ENCODE results near the gene ABHD2. TPM values are rescaled to one million over a fixed set of nuclear protein-coding genes. Genes with fewer than 3 reads are reported as not detected.
A peak's percentile ranks its signal among the peaks of the same experiment; 100 is the strongest.

ABHD2 gene
- polyA plus RNA-seq, 4 donors: 6.7 to 33.6 (median 18.8) TPM

- Histone ChIP-seq H3K36me3 (ENCODE audit: control insufficient read depth in 3 of 3, insufficient read depth in 2 of 3, low read depth in 1 of 3, low read length in 3 of 3) (peaks cover 0 to 28% (median 5%) of the 10 kb centered on the region in 3 donors), H3K4me1 (ENCODE audit: control insufficient read depth in 3 of 3, insufficient read depth in 2 of 3, low read depth in 1 of 3, low read length in 2 of 3) (peaks cover 10 to 25% (median 12%) of the 10 kb centered on the region in 3 donors), H3K27me3 (ENCODE audit: control insufficient read depth in 3 of 3, insufficient read depth in 3 of 3, low read length in 3 of 3) (no peaks in the 10 kb centered on the region), H3K9me3 (ENCODE audit: control insufficient read depth in 2 of 2, insufficient read depth in 1 of 2, low read depth in 1 of 2, low read length in 1 of 2) (no peaks in the 10 kb centered on the region), H3K27ac (ENCODE audit: low read depth in 1 of 3, low read length in 2 of 3) (no peak overlapping the region), H3K4me3 (ENCODE audit: low read depth in 1 of 3, low read length in 3 of 3) (no peak overlapping the region)
- WGBS, 3 donors: 56 to 79% (median 62%) methylated on average over 1 of the region's 1 CpG
- FAIRE-seq: no peak
- no peak for DNase-seq
These were observed 9.1 kb downstream of the ABHD2 start for GRCh38 chr15:89097313-89097712.

GRCh38 chr15:89098281-89098680 is 10.0 kb downstream of the ABHD2 start:
- Histone ChIP-seq H3K36me3 (ENCODE audit: control insufficient read depth in 3 of 3, insufficient read depth in 2 of 3, low read depth in 1 of 3, low read length in 3 of 3) (peaks cover 0 to 32% (median 5%) of the 10 kb centered on the region in 3 donors), H3K4me3 (ENCODE audit: low read depth in 1 of 3, low read length in 3 of 3) (no peak overlapping the region), H3K4me1 (ENCODE audit: control insufficient read depth in 3 of 3, insufficient read depth in 2 of 3, low read depth in 1 of 3, low read length in 2 of 3) (peaks cover 6 to 15% (median 13%) of the 10 kb centered on the region in 3 donors), H3K27ac (ENCODE audit: low read depth in 1 of 3, low read length in 2 of 3) (no peak overlapping the region), H3K9me3 (ENCODE audit: control insufficient read depth in 2 of 2, insufficient read depth in 1 of 2, low read depth in 1 of 2, low read length in 1 of 2) (no peaks in the 10 kb centered on the region), H3K27me3 (ENCODE audit: control insufficient read depth in 3 of 3, insufficient read depth in 3 of 3, low read length in 3 of 3) (no peaks in the 10 kb centered on the region)
- FAIRE-seq (no peak), DNase-seq (no peak)
- 61 to 71% (median 71%) methylated on average over 1 of the region's 1 CpG for WGBS, 3 donors

GRCh38 chr15:89099968-89100367 is 11.7 kb downstream of the ABHD2 start:
- H3K27ac ChIP-seq (ENCODE audit: low read depth in 1 of 3, low read length in 2 of 3): no peak overlapping the region
- peaks cover 0 to 9% (median 6%) of the 10 kb centered on the region in 3 donors for H3K4me1 ChIP-seq (ENCODE audit: control insufficient read depth in 3 of 3, insufficient read depth in 2 of 3, low read depth in 1 of 3, low read length in 2 of 3)
- WGBS, 3 donors: 94 to 96% (median 95%) methylated on average over 3 of the region's 3 CpGs
- DNase-seq: no peak
- peaks cover 0 to 35% (median 9%) of the 10 kb centered on the region in 3 donors for H3K36me3 ChIP-seq (ENCODE audit: control insufficient read depth in 3 of 3, insufficient read depth in 2 of 3, low read depth in 1 of 3, low read length in 3 of 3)
- no peak for FAIRE-seq
- H3K27me3 ChIP-seq (ENCODE audit: control insufficient read depth in 3 of 3, insufficient read depth in 3 of 3, low read length in 3 of 3): no peaks in the 10 kb centered on the region
- no peaks in the 10 kb centered on the region for H3K9me3 ChIP-seq (ENCODE audit: control insufficient read depth in 2 of 2, insufficient read depth in 1 of 2, low read depth in 1 of 2, low read length in 1 of 2)
- H3K4me3 ChIP-seq (ENCODE audit: low read depth in 1 of 3, low read length in 3 of 3): no peak overlapping the region

- FAIRE-seq: no peak
- 63 to 86% (median 75%) methylated on average over 8 of the region's 8 CpGs for WGBS, 3 donors
- peak overlapping the region in 2 of 3 donors; percentile 42 to 55 for H3K27ac ChIP-seq (ENCODE audit: low read depth in 1 of 3, low read length in 2 of 3)
These were observed 13.3 kb downstream of the ABHD2 start for GRCh38 chr15:89101302-89102193.

GRCh38 chr15:89103481-89104171 is 15.4 kb downstream of the ABHD2 start:
- Histone ChIP-seq H3K9me3 (ENCODE audit: control insufficient read depth in 2 of 2, insufficient read depth in 1 of 2, low read depth in 1 of 2, low read length in 1 of 2) (no peaks in the 10 kb centered on the region), H3K27me3 (ENCODE audit: control insufficient read depth in 3 of 3, insufficient read depth in 3 of 3, low read length in 3 of 3) (no peaks in the 10 kb centered on the region), H3K27ac (ENCODE audit: low read depth in 1 of 3, low read length in 2 of 3) (peak overlapping the region in 1 of 3 donors; percentile 39), H3K4me3 (ENCODE audit: low read depth in 1 of 3, low read length in 3 of 3) (no peak overlapping the region), H3K4me1 (ENCODE audit: control insufficient read depth in 3 of 3, insufficient read depth in 2 of 3, low read depth in 1 of 3, low read length in 2 of 3) (peaks cover 0 to 36% (median 13%) of the 10 kb centered on the region in 3 donors), H3K36me3 (ENCODE audit: control insufficient read depth in 3 of 3, insufficient read depth in 2 of 3, low read depth in 1 of 3, low read length in 3 of 3) (peaks cover 0 to 45% (median 7%) of the 10 kb centered on the region in 3 donors)
- FAIRE-seq (no peak), DNase-seq (no peak)
- WGBS, 3 donors: 81 to 90% (median 85%) methylated on average over 5 of the region's 5 CpGs

More at GRCh38 chr15:89101302-89102193, 13.3 kb downstream of the ABHD2 start:
- Histone ChIP-seq H3K9me3 (ENCODE audit: control insufficient read depth in 2 of 2, insufficient read depth in 1 of 2, low read depth in 1 of 2, low read length in 1 of 2) (no peaks in the 10 kb centered on the region), H3K36me3 (ENCODE audit: control insufficient read depth in 3 of 3, insufficient read depth in 2 of 3, low read depth in 1 of 3, low read length in 3 of 3) (peaks cover 0 to 45% (median 7%) of the 10 kb centered on the region in 3 donors), H3K27me3 (ENCODE audit: control insufficient read depth in 3 of 3, insufficient read depth in 3 of 3, low read length in 3 of 3) (no peaks in the 10 kb centered on the region), H3K4me3 (ENCODE audit: low read depth in 1 of 3, low read length in 3 of 3) (no peak overlapping the region), H3K4me1 (ENCODE audit: control insufficient read depth in 3 of 3, insufficient read depth in 2 of 3, low read depth in 1 of 3, low read length in 2 of 3) (peaks cover 0 to 19% (median 7%) of the 10 kb centered on the region in 3 donors)
- no peak for DNase-seq

GRCh38 chr15:89104172-89104564 is 15.9 kb downstream of the ABHD2 start:
- peaks cover 4 to 41% (median 13%) of the 10 kb centered on the region in 3 donors for H3K4me1 ChIP-seq (ENCODE audit: control insufficient read depth in 3 of 3, insufficient read depth in 2 of 3, low read depth in 1 of 3, low read length in 2 of 3)
- no peak overlapping the region for H3K4me3 ChIP-seq (ENCODE audit: low read depth in 1 of 3, low read length in 3 of 3)
- DNase-seq: no peak
- peaks cover 0 to 41% (median 7%) of the 10 kb centered on the region in 3 donors for H3K36me3 ChIP-seq (ENCODE audit: control insufficient read depth in 3 of 3, insufficient read depth in 2 of 3, low read depth in 1 of 3, low read length in 3 of 3)
- peak overlapping the region in 1 of 3 donors; percentile 39 for H3K27ac ChIP-seq (ENCODE audit: low read depth in 1 of 3, low read length in 2 of 3)
- WGBS, 3 donors: 93 to 98% (median 95%) methylated on average over 9 of the region's 9 CpGs
- no peaks in the 10 kb centered on the region for H3K9me3 ChIP-seq (ENCODE audit: control insufficient read depth in 2 of 2, insufficient read depth in 1 of 2, low read depth in 1 of 2, low read length in 1 of 2)
- H3K27me3 ChIP-seq (ENCODE audit: control insufficient read depth in 3 of 3, insufficient read depth in 3 of 3, low read length in 3 of 3): no peaks in the 10 kb centered on the region
- no peak for FAIRE-seq

- Histone ChIP-seq H3K9me3 (ENCODE audit: control insufficient read depth in 2 of 2, insufficient read depth in 1 of 2, low read depth in 1 of 2, low read length in 1 of 2) (no peaks in the 10 kb centered on the region), H3K4me1 (ENCODE audit: control insufficient read depth in 3 of 3, insufficient read depth in 2 of 3, low read depth in 1 of 3, low read length in 2 of 3) (peaks cover 4 to 47% (median 15%) of the 10 kb centered on the region in 3 donors), H3K27ac (ENCODE audit: low read depth in 1 of 3, low read length in 2 of 3) (peak overlapping the region in 1 of 3 donors; percentile 13), H3K27me3 (ENCODE audit: control insufficient read depth in 3 of 3, insufficient read depth in 3 of 3, low read length in 3 of 3) (no peaks in the 10 kb centered on the region), H3K36me3 (ENCODE audit: control insufficient read depth in 3 of 3, insufficient read depth in 2 of 3, low read depth in 1 of 3, low read length in 3 of 3) (peaks cover 0 to 35% (median 7%) of the 10 kb centered on the region in 3 donors), H3K4me3 (ENCODE audit: low read depth in 1 of 3, low read length in 3 of 3) (no peak overlapping the region)
- FAIRE-seq (no peak), DNase-seq (no peak)
- WGBS, 3 donors: 66 to 68% (median 68%) methylated on average over 4 of the region's 4 CpGs
These were observed 16.9 kb downstream of the ABHD2 start for GRCh38 chr15:89105147-89105546.

GRCh38 chr15:89106200-89106599 is 17.9 kb downstream of the ABHD2 start:
- Histone ChIP-seq H3K27me3 (ENCODE audit: control insufficient read depth in 3 of 3, insufficient read depth in 3 of 3, low read length in 3 of 3) (no peaks in the 10 kb centered on the region), H3K4me3 (ENCODE audit: low read depth in 1 of 3, low read length in 3 of 3) (no peak overlapping the region), H3K4me1 (ENCODE audit: control insufficient read depth in 3 of 3, insufficient read depth in 2 of 3, low read depth in 1 of 3, low read length in 2 of 3) (peaks cover 4 to 52% (median 15%) of the 10 kb centered on the region in 3 donors), H3K27ac (ENCODE audit: low read depth in 1 of 3, low read length in 2 of 3) (no peak overlapping the region), H3K36me3 (ENCODE audit: control insufficient read depth in 3 of 3, insufficient read depth in 2 of 3, low read depth in 1 of 3, low read length in 3 of 3) (peaks cover 0 to 34% (median 6%) of the 10 kb centered on the region in 3 donors), H3K9me3 (ENCODE audit: control insufficient read depth in 2 of 2, insufficient read depth in 1 of 2, low read depth in 1 of 2, low read length in 1 of 2) (no peaks in the 10 kb centered on the region)
- 77 to 97% (median 87%) methylated on average over 11 of the region's 11 CpGs for WGBS, 3 donors
- FAIRE-seq: no peak
- DNase-seq: no peak

All from small intestine (tissue), 7 donors.